HUDEP-2 (cell line): ENCODE data around the gene CCN5.

ENCODE experiments used
- DNase-seq, 76 experiments: peaks; one replicate each; lab custom pipeline; 2025; ENCODE audit not compliant: unreplicated experiment in 76 of 76; lab: John Stamatoyannopoulos, UW

Gene CCN5

GRCh38 chr20:44714102-44714700 lies 968 bp upstream of the CCN5 start:
- DNase-seq = no peak

- DNase-seq = no peak
Measured at GRCh38 chr20:44715499-44716308, 535 bp downstream of the CCN5 start.

- DNase-seq = no peak
Measured at GRCh38 chr20:44716309-44717106, 1.3 kb downstream of the CCN5 start.

GRCh38 chr20:44717986-44718385 lies 2.8 kb downstream of the CCN5 start:
- DNase-seq = no peak

- no peak for DNase-seq
Measured at GRCh38 chr20:44719841-44720240, 4.7 kb downstream of the CCN5 start.

GRCh38 chr20:44720621-44720996 lies 5.4 kb downstream of the CCN5 start:
- DNase-seq = no peak

- no peak for DNase-seq
Measured at GRCh38 chr20:44720997-44721784, 6.0 kb downstream of the CCN5 start.

- no peak for DNase-seq
Measured at GRCh38 chr20:44721785-44722054, 6.6 kb downstream of the CCN5 start.

GRCh38 chr20:44722990-44723389 lies 7.8 kb downstream of the CCN5 start:
- no peak for DNase-seq

GRCh38 chr20:44723391-44723790 lies 8.2 kb downstream of the CCN5 start:
- DNase-seq = no peak

- no peak for DNase-seq
Measured at GRCh38 chr20:44723798-44724362, 8.7 kb downstream of the CCN5 start.

- DNase-seq = no peak
Measured at GRCh38 chr20:44724423-44725091, 9.4 kb downstream of the CCN5 start.

- DNase-seq = no peak
Measured at GRCh38 chr20:44725837-44726236, 10.7 kb downstream of the CCN5 start.

GRCh38 chr20:44727039-44727438 lies 11.9 kb downstream of the CCN5 start:
- no peak for DNase-seq

GRCh38 chr20:44727651-44728050 lies 12.5 kb downstream of the CCN5 start:
- no peak for DNase-seq

GRCh38 chr20:44728801-44729443 lies 13.8 kb downstream of the CCN5 start:
- no peak for DNase-seq

GRCh38 chr20:44730441-44730840 lies 15.3 kb downstream of the CCN5 start:
- no peak for DNase-seq

- no peak for DNase-seq
Measured at GRCh38 chr20:44731657-44732056, 16.5 kb downstream of the CCN5 start.

GRCh38 chr20:44732327-44732726 lies 17.2 kb downstream of the CCN5 start:
- no peak for DNase-seq
